GM18868 (cell line): Measurements from ENCODE around the gene BCAR3.
A peak's percentile ranks its signal among the peaks of the same experiment; 100 is the strongest.

Experiments used
- ATAC-seq: cut with Tn5 transposase; IDR thresholded peaks from one replicate; pipeline ENCODE4 v1.9.1; 2021; ENCODE audit warnings: mild to moderate bottlenecking, moderate library complexity; ENCODE audit not compliant: unreplicated experiment

BCAR3 gene

GRCh38 chr1:93617670-93618499 lies 63.8 kb downstream of the BCAR3 start:
- no peak for ATAC-seq

GRCh38 chr1:93616996-93617669 lies 64.5 kb downstream of the BCAR3 start:
- ATAC-seq, result no peak

GRCh38 chr1:93616221-93616995 lies 65.2 kb downstream of the BCAR3 start:
- ATAC-seq, result no peak

GRCh38 chr1:93615582-93616150 lies 66.0 kb downstream of the BCAR3 start:
- ATAC-seq, result peak; percentile 74

- peak; percentile 37 for ATAC-seq
Observed at GRCh38 chr1:93614986-93615581, 66.6 kb downstream of the BCAR3 start.

DNA sequence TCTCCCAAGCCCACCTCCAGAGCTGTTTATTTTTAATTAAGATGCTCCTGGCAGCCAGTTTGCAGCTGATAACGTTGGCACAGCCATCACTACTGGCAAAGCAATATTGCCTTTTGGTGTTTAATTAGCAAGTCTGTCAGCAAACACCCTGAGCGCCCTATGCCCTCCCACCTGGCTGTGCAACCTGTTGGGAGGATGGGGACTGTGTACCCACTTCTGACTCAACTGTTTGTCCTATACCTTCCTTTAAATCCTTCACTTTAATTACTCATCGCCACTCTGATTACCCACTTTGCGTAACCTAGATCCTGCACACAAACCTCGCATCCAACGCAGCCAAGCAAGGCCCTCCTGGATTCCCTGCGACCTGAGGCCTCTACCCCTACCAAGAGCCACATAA lies 67.1 kb downstream of the BCAR3 start:
- no peak for ATAC-seq

- no peak for ATAC-seq
Observed at GRCh38 chr1:93613898-93614297, 67.7 kb downstream of the BCAR3 start.

GRCh38 chr1:93612510-93612909 lies 69.1 kb downstream of the BCAR3 start:
- no peak for ATAC-seq

DNA sequence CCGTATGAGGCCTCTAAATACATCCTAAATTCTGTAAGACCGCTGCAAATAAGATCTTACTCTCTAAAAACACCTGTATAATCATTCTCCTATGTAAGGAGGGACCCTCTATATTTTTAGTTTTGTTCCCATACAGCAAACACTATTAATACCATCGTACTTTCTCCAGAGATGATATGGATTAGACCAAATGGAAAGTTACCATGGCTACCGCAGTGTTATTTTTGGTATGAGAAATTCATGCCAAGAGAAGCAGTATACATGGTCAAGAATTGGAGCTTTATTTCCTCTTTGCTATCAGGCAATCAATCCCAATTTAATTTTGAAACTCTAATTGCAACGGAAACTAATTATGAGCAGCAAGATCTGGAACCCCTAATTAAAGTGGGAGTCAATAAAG lies 70.0 kb downstream of the BCAR3 start:
- ATAC-seq, result no peak

- no peak for ATAC-seq
Observed at GRCh38 chr1:93609536-93609935, 72.1 kb downstream of the BCAR3 start.

- ATAC-seq, result peak; percentile 17
Observed at GRCh38 chr1:93608187-93609109, 73.2 kb downstream of the BCAR3 start.

GRCh38 chr1:93607814-93608186 lies 73.8 kb downstream of the BCAR3 start:
- peak; percentile 95 for ATAC-seq

GRCh38 chr1:93605812-93606512 lies 75.7 kb downstream of the BCAR3 start:
- ATAC-seq, result no peak

GRCh38 chr1:93605026-93605568 lies 76.5 kb downstream of the BCAR3 start:
- no peak for ATAC-seq

- no peak for ATAC-seq
Observed at GRCh38 chr1:93604411-93604810, 77.2 kb downstream of the BCAR3 start.

GRCh38 chr1:93603601-93604000 lies 78.0 kb downstream of the BCAR3 start:
- no peak for ATAC-seq

GRCh38 chr1:93603106-93603505 lies 78.5 kb downstream of the BCAR3 start:
- no peak for ATAC-seq

DNA sequence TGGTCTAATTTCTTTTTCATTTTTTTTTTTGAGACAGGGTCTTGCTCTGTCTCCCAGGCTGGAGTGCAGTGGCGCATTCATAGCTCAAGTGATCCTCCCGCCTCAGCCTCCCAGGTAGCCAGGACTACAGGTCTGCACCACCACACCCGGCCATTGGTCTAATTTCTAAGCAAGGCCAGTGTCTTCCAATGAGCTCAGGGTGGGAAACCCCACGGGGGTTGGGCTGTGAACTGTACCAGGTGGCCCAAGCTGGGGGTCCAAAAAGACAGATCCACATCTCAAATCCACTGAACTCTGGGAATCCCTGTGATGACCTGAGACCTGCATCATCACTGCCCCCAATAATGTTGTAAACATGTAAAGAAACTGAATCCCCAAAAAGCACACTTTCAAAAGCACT lies 79.5 kb downstream of the BCAR3 start:
- ATAC-seq, result no peak

- no peak for ATAC-seq
Observed at GRCh38 chr1:93601686-93602085, 80.0 kb downstream of the BCAR3 start.
